GM23338 (cell line): ENCODE results near the gene TEDC2.

Experiments used
- CTCF ChIP-seq, 2 experiments: fragments of 200-600 bp in 1 of 2; sonication (generic) in 1 of 2; conservative IDR thresholded peaks; 2 replicates each; pipeline versions ENCODE4 v1.5.1 to v1.6.1; 2016 to 2017; ENCODE audit warnings: antibody characterized with exemption in 2 of 2, low read depth in 2 of 2, mild to moderate bottlenecking in 2 of 2, moderate library complexity in 1 of 2
- EZH2phosphoT487 ChIP-seq: fragments of 200-600 bp; sonication (generic); IDR thresholded peaks from one replicate; pipeline ENCODE4 v1.8.1; 2018; ENCODE audit warnings: antibody characterized with exemption; ENCODE audit not compliant: unreplicated experiment
- POLR2AphosphoS5 ChIP-seq: IDR thresholded peaks from 2 replicates; pipeline ENCODE4 v1.6.1; 2016; ENCODE audit warnings: antibody characterized with exemption, low read depth

GRCh38 chr16:2470603-2471015 is 10.7 kb downstream of the TEDC2 start:
- TF ChIP-seq CTCF (conservative IDR thresholded peaks at IDR 0.05; ENCODE audit: low read depth in 2 of 2) (no peak), EZH2phosphoT487 (no peak), POLR2AphosphoS5 (no peak)
